ENCODE measurements around the gene FAM43A.

FAM43A gene

GRCh38 chr3:194672876-194673275 lies 12.8 kb upstream of the FAM43A start:
- DNase-seq (ENCODE audit: low read depth, low spot score): no peak
- H3K4me3 ChIP-seq (ENCODE audit: low read length): peak overlapping the region; percentile 99

- H3K4me3 ChIP-seq (ENCODE audit: low read length): no peak overlapping the region
- DNase-seq (ENCODE audit: low read depth, low spot score): no peak
These were observed 11.9 kb upstream of the FAM43A start for GRCh38 chr3:194673761-194674160.

GRCh38 chr3:194675081-194675640 lies 10.5 kb upstream of the FAM43A start:
- H3K4me3 ChIP-seq (ENCODE audit: low read length): no peak overlapping the region
- DNase-seq (ENCODE audit: low read depth, low spot score): no peak

- no peak overlapping the region for H3K4me3 ChIP-seq (ENCODE audit: low read length)
- no peak for DNase-seq (ENCODE audit: low read depth, low spot score)
These were observed 10.0 kb upstream of the FAM43A start for GRCh38 chr3:194675680-194676079.

GRCh38 chr3:194676471-194676870 lies 9.2 kb upstream of the FAM43A start:
- DNase-seq (ENCODE audit: low read depth, low spot score): no peak
- H3K4me3 ChIP-seq (ENCODE audit: low read length): no peak overlapping the region

- no peak overlapping the region for H3K4me3 ChIP-seq (ENCODE audit: low read length)
- DNase-seq (ENCODE audit: low read depth, low spot score): no peak
These were observed 4.6 kb upstream of the FAM43A start for GRCh38 chr3:194680888-194681615.

GRCh38 chr3:194682189-194682693 lies 3.4 kb upstream of the FAM43A start:
- no peak for DNase-seq (ENCODE audit: low read depth, low spot score)
- H3K4me3 ChIP-seq (ENCODE audit: low read length): no peak overlapping the region

- H3K4me3 ChIP-seq (ENCODE audit: low read length): no peak overlapping the region
- DNase-seq (ENCODE audit: low read depth, low spot score): peak; percentile 75
These were observed 2.9 kb upstream of the FAM43A start for GRCh38 chr3:194682694-194683310.

GRCh38 chr3:194683380-194683779 lies 2.3 kb upstream of the FAM43A start:
- H3K4me3 ChIP-seq (ENCODE audit: low read length): no peak overlapping the region
- DNase-seq (ENCODE audit: low read depth, low spot score): no peak

- no peak for DNase-seq (ENCODE audit: low read depth, low spot score)
- H3K4me3 ChIP-seq (ENCODE audit: low read length): no peak overlapping the region
These were observed 492 bp upstream of the FAM43A start for GRCh38 chr3:194685065-194685717.

GRCh38 chr3:194686414-194686815 lies 732 bp downstream of the FAM43A start:
- no peak for DNase-seq (ENCODE audit: low read depth, low spot score)
- no peak overlapping the region for H3K4me3 ChIP-seq (ENCODE audit: low read length)

- no peak for DNase-seq (ENCODE audit: low read depth, low spot score)
- peak overlapping the region; percentile 44 for H3K4me3 ChIP-seq (ENCODE audit: low read length)
These were observed 1.3 kb downstream of the FAM43A start for GRCh38 chr3:194686816-194687637.

GRCh38 chr3:194687638-194688199 lies 2.0 kb downstream of the FAM43A start:
- peak; percentile 46 for DNase-seq (ENCODE audit: low read depth, low spot score)
- peak overlapping the region; percentile 44 for H3K4me3 ChIP-seq (ENCODE audit: low read length)

- DNase-seq (ENCODE audit: low read depth, low spot score): no peak
- H3K4me3 ChIP-seq (ENCODE audit: low read length): no peak overlapping the region; the same call in 1 of the 2 replicates
These were observed 2.6 kb downstream of the FAM43A start for GRCh38 chr3:194688200-194688740.

- no peak overlapping the region for H3K4me3 ChIP-seq (ENCODE audit: low read length)
- no peak for DNase-seq (ENCODE audit: low read depth, low spot score)
These were observed 3.3 kb downstream of the FAM43A start for GRCh38 chr3:194688946-194689345.

- peak; percentile 11 for DNase-seq (ENCODE audit: low read depth, low spot score)
- H3K4me3 ChIP-seq (ENCODE audit: low read length): no peak overlapping the region
These were observed 3.8 kb downstream of the FAM43A start for GRCh38 chr3:194689493-194689944.

- no peak overlapping the region for H3K4me3 ChIP-seq (ENCODE audit: low read length)
These were observed 5.1 kb downstream of the FAM43A start for GRCh38 chr3:194690501-194691372.

More at GRCh38 chr3:194690501-194691372, 5.1 kb downstream of the FAM43A start:
- no peak for DNase-seq (ENCODE audit: low read depth, low spot score)

All from Jurkat, Clone E6-1 (cell line).